GM18907 (cell line): Measurements from ENCODE around the gene CASD1.

Source experiments
- ATAC-seq: cut with Tn5 transposase; IDR thresholded peaks from one replicate; pipeline ENCODE4 v1.9.1; 2021; ENCODE audit warnings: mild to moderate bottlenecking, moderate library complexity; ENCODE audit not compliant: unreplicated experiment

Gene CASD1

DNA sequence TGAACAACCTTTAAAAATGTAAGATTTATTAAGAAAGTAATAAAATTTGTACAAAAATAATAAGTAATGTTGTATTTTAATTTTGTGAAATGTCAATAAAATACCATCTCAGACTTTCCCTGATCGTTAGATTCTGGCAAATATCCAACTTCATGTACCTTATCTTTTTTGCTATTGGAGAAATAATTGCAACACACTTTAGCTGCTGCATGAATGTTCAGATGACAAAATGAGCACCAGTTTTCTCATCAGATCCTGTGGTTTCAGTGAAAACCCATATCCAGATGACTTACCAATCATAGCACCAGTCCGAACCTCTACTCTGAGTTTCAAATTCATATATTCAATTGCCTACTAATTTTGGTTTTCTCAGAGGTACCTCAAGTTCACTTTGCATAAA, 69.9 kb downstream of the CASD1 start:
- no peak for ATAC-seq

- ATAC-seq, result no peak
Measured at GRCh38 chr7:94580601-94581000, 71.0 kb downstream of the CASD1 start.

DNA sequence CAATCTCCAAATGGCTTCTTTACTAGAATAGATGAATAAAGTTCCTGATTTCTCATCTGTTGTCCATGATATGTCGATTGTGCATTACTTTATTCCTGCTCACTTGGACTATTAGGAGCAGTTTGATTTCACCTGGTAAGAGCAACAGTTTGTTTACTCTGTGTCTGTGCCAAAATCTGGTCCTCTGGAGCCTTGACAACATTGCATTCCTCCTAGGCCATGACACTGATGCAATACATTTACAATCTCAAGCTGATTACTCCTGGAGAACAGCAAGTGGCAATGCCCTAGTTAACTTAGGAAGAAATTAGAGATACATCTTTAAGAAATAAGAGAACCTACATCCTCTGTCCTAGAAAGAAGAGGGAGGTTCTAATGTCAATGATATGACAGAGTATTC, 74.5 kb downstream of the CASD1 start:
- no peak for ATAC-seq

GRCh38 chr7:94588075-94588474, 78.5 kb downstream of the CASD1 start:
- ATAC-seq, result no peak

- ATAC-seq, result no peak
Measured at GRCh38 chr7:94590526-94591162, 81.0 kb downstream of the CASD1 start.

DNA sequence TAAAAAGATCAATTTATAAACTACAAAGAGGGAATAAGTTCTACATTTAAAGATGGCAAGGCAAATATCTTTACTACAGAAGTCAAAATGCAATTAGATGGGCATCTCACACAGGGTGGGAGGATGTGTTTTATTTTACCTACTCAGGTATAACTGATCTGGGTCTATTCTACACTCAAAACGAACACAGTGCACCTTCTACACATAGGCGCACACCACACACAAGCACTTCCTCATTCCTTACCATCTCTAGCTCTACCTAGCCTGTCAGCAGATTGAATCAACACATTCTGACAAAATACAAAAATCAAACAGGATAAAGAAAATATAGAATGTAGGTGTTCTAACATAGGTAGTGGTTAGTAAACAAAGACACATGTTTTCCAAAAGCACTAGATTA, 81.6 kb downstream of the CASD1 start:
- peak; percentile 65 for ATAC-seq

DNA sequence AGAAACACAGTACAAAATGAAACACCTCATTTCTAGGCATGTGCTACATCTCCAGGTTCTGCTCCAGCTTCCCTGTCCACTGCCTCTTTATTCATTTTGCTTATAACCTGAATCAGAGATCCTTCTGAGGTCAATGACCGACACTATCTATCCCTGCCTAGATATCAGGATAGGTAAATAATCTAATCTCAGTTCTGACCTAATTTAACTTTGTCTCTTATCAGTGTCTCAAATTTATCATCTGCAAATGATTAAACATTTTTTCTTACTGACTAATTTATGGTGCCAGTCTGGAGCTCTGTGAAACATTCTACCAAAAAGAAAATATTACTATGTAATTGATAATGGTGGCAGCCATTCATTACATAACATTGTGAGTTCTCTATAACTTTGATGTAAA, 85.3 kb downstream of the CASD1 start:
- no peak for ATAC-seq

- no peak for ATAC-seq
Measured at GRCh38 chr7:94595717-94596116, 86.1 kb downstream of the CASD1 start.

- no peak for ATAC-seq
Measured at GRCh38 chr7:94600267-94600666, 90.7 kb downstream of the CASD1 start.

DNA sequence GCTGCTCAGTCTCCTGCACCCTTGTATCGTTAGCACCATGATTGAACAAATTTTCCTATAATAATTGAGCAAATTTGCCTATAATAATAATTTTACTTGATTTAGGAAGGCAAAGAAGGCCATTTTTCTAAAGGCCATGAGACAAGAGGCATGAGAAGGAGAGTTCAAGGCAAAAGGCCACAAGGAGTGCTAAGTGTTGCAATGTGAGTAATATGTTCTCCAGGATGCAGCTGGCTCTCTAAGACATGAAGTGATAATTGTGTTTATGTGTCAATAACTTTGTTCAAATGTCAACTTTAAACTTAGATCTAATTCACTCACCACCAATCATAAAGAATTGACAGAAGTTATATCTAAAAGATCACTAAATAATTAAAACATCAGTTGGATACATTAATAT, 92.6 kb downstream of the CASD1 start:
- no peak for ATAC-seq

DNA sequence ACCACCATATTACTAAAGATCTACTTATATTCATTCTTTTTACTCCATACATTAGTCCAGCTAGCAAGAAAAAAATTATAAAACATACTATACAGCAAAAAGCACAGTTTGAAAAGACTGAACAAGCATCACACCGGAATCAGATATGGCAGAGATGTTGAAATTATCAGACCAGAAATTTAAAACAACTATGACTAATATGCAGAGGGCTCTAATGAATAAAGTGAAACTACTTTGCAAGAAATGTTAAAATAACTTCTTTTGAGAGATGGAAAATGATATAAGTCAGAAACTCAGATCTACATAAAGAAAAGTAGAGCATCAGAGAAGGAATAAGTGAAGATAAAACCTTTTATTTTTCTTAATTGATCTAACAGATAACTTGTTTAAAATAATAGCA, 95.4 kb downstream of the CASD1 start:
- no peak for ATAC-seq
